Measurements from ENCODE around the gene SHC3.
A peak's percentile ranks its signal among the peaks of the same experiment; 100 is the strongest.

Gene SHC3

GRCh38 chr9:89024727-89025126, 153.9 kb downstream of the SHC3 start:
- DNase-seq (ENCODE audit: low read depth, low spot score) = no peak

- no peak for DNase-seq (ENCODE audit: low read depth, low spot score)
Observed at GRCh38 chr9:89023740-89024139, 154.9 kb downstream of the SHC3 start.

- DNase-seq (ENCODE audit: low read depth, low spot score) = peak; percentile 41
Observed at GRCh38 chr9:89022902-89023301, 155.7 kb downstream of the SHC3 start.

- DNase-seq (ENCODE audit: low read depth, low spot score) = peak; percentile 76
Observed at GRCh38 chr9:89022001-89022759, 156.4 kb downstream of the SHC3 start.

- no peak for DNase-seq (ENCODE audit: low read depth, low spot score)
Observed at GRCh38 chr9:89021154-89021803, 157.3 kb downstream of the SHC3 start.

GRCh38 chr9:89020754-89021153, 157.9 kb downstream of the SHC3 start:
- no peak for DNase-seq (ENCODE audit: low read depth, low spot score)

- no peak for DNase-seq (ENCODE audit: low read depth, low spot score)
Observed at GRCh38 chr9:89015336-89015735, 163.3 kb downstream of the SHC3 start.

GRCh38 chr9:89014153-89014552, 164.5 kb downstream of the SHC3 start:
- no peak for DNase-seq (ENCODE audit: low read depth, low spot score)

- DNase-seq (ENCODE audit: low read depth, low spot score) = no peak
Observed at GRCh38 chr9:89013660-89014059, 165.0 kb downstream of the SHC3 start.

- no peak for DNase-seq (ENCODE audit: low read depth, low spot score)
Observed at GRCh38 chr9:89012294-89013042, 166.2 kb downstream of the SHC3 start.

- DNase-seq (ENCODE audit: low read depth, low spot score) = no peak
Observed at GRCh38 chr9:89011683-89012082, 166.9 kb downstream of the SHC3 start.

- DNase-seq (ENCODE audit: low read depth, low spot score) = no peak
Observed at GRCh38 chr9:89010526-89011111, 168.0 kb downstream of the SHC3 start.

GRCh38 chr9:89010056-89010455, 168.6 kb downstream of the SHC3 start:
- no peak for DNase-seq (ENCODE audit: low read depth, low spot score)

- DNase-seq (ENCODE audit: low read depth, low spot score) = no peak
Observed at GRCh38 chr9:89009546-89009840, 169.1 kb downstream of the SHC3 start.

GRCh38 chr9:89008744-89009545, 169.7 kb downstream of the SHC3 start:
- no peak for DNase-seq (ENCODE audit: low read depth, low spot score)

GRCh38 chr9:89008055-89008743, 170.4 kb downstream of the SHC3 start:
- no peak for DNase-seq (ENCODE audit: low read depth, low spot score)

- DNase-seq (ENCODE audit: low read depth, low spot score) = no peak
Observed at GRCh38 chr9:89006996-89007967, 171.3 kb downstream of the SHC3 start.

GRCh38 chr9:89006267-89006666, 172.4 kb downstream of the SHC3 start:
- no peak for DNase-seq (ENCODE audit: low read depth, low spot score)

- no peak for DNase-seq (ENCODE audit: low read depth, low spot score)
Observed at GRCh38 chr9:89005323-89005722, 173.3 kb downstream of the SHC3 start.

GRCh38 chr9:89002987-89003386, 175.6 kb downstream of the SHC3 start:
- DNase-seq (ENCODE audit: low read depth, low spot score) = no peak

Data from ELF-1 (cell line).